NCI-H2196 (cell line): ENCODE data around the gene HPSE.

ENCODE experiments used
- DNase-seq: peaks from one replicate; lab custom pipeline; 2025; ENCODE audit not compliant: unreplicated experiment; lab: John Stamatoyannopoulos, UW

The HPSE gene

DNA sequence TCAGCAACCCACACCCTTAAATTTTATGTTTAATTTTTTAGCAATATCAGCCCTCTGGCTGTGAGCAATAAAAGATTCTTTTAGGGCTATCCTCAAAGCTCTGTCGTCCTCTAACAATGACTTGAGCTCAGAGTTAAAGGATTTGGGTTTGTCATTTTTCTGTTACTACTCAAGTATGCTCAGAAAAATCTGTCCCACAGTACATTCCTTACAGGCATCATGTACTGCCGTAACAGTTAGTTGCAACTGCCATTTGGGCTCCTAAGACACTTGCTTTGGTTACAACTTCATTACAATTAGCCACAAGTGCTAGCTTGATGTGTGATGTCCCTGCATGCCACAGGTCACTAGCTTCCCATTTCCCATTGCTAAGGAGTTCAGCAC, 83.2 kb downstream of the HPSE start:
- no peak for DNase-seq

DNA sequence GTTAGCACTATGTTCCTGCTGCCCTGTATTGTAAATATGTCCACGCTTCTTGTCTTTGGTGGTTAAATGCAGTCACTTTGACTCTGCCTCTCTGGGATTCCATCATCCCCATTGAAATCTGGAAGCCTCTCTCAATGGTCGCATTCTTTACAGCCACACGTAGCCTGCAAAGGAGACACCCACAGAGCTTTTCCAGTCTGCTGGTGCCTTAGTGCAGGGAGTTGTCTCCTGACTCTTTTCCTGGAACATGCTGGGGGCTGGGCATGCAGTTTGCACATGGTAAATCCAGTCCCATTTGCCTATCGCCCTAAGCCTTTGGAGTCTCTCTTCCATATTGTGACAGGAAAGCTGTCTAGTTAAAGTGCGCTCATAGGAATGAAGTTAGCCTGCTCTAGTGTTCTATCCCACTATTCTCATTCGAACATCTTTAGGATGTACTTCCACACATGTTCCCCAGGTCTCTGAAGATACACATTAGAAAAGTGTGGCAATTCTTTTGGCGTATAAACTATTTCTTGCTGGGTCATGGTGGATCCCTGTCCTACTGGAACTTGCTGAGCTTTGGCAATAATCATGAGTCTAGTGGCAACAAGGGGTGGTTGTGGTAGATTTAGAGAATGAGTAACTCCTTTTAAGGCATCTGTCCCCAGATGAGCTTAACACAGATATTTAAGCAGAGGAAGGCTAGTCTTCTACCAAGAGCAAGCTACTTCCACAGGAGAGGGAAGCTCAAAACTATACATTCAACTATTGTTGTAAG, 83.8 kb downstream of the HPSE start:
- no peak for DNase-seq

DNA sequence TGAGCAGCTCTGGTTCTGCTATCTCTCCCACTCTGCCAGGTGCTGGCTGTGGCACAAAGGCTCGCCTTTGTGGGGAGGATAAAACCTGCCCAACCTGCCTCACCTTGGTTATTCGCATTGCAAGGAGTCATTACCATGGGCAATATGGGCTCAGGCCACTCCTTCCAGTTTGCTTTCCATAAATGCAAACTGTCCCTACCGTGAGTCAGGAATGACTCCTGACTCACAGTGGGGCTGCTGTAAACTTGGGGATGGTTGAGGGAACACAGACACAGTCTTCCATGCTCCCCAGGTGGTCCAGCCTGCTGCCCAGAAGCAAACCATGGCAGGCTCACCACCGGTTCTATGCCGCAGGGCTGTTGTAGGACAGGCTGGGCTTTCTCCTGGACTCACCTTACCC, 86.2 kb downstream of the HPSE start:
- no peak for DNase-seq

DNA sequence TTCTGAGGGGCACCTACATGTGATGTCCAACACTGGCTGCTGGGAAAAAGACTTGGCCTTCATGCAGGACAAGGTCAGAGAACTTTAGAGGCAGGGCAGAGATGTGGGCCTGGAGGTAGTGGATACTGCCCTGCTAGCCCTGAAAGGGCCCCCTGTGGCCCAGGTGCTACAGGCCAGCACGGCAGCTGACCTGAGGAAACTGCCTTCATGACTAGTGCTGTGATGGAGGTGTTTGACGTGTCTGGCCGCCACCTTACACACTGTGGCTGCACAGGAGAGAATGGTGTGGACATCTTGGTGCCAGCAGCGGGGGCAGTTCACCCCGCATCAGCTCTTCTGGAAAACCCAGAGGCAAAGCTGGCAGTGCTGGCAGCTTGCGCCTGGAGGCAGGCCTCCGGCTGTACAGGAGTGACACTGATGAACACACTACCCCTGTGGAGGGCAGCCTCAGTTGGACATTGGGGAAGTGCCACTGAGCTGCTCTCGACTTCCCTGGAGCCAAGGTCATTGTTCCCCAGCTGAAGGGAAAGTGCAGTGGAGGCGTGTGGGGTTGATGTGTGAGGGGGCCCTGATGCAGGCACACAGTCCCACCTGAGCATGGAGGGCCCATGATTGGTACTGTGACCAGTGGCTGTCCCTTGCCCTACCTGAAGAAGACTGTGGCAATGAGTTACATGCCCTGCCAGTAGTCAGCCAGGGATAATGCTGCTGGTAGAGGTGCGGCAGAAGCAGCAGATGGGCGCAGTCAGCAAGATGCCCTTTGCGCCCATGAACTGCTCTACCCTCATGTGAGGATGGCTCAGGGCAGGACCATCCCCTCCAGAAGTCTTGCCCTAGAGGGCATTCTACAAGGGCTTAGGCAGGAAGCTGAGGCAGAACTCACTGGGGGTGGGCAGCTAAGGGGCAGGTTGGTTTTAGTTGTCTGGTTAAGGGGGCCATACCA, 87.0 kb downstream of the HPSE start:
- no peak for DNase-seq
